K562 (cell line): ENCODE data around the gene SLC30A1. TPM values are rescaled to one million over a fixed set of nuclear protein-coding genes. Genes with fewer than 3 reads are reported as not detected.

Experiments used
- C11orf30 ChIP-seq: fragments of 450-650 bp; IDR thresholded peaks from 2 replicates; pipeline ENCODE4 v1.6.1; 2016; ENCODE audit warnings: low read depth, mild to moderate bottlenecking
- EHMT2 ChIP-seq: fragments of 450-650 bp; IDR thresholded peaks from 2 replicates; pipeline ENCODE4 v1.6.1; 2018; ENCODE audit warnings: antibody characterized with exemption
- ELF2 ChIP-seq: fragments of 250-450 bp; sonication (Bioruptor Pico); IDR thresholded peaks from 2 replicates; pipeline ENCODE4 v1.5.0; 2021; ENCODE audit warnings: mild to moderate bottlenecking
- GATAD2B ChIP-seq: fragments of 450-650 bp; IDR thresholded peaks from 2 replicates; pipeline ENCODE4 v1.6.1; 2017; ENCODE audit warnings: mild to moderate bottlenecking, borderline replicate concordance
- HDAC3 ChIP-seq: fragments of 450-650 bp; IDR thresholded peaks from 2 replicates; pipeline ENCODE4 v1.6.1; 2018; ENCODE audit warnings: borderline replicate concordance, mild to moderate bottlenecking, moderate library complexity; ENCODE audit not compliant: partially characterized antibody
- HDAC8 ChIP-seq: fragments of 450-650 bp; IDR thresholded peaks from 2 replicates; pipeline ENCODE4 v1.6.1; 2016; ENCODE audit warnings: mild to moderate bottlenecking, missing genetic modification characterization, moderate library complexity, missing compliant biosample characterization
- HSF4 ChIP-seq: fragments of 250-450 bp; sonication (Bioruptor Pico); IDR thresholded peaks from 2 replicates; pipeline ENCODE4 v2.1.2; 2022; ENCODE audit warnings: mild to moderate bottlenecking, moderate library complexity, borderline replicate concordance
- L3MBTL2 ChIP-seq: fragments of 450-650 bp; IDR thresholded peaks from 2 replicates; pipeline ENCODE4 v1.6.1; 2016; ENCODE audit warnings: mild to moderate bottlenecking, moderate library complexity
- MTA3 ChIP-seq: fragments of 450-650 bp; formaldehyde crosslinking; IDR thresholded peaks from 2 replicates; pipeline ENCODE4 v1.6.1; 2017; ENCODE audit warnings: mild to moderate bottlenecking, borderline replicate concordance
- NFYB ChIP-seq: IDR thresholded peaks from 2 replicates; pipeline ENCODE4 v1.6.1; 2011; ENCODE audit warnings: mild to moderate bottlenecking, moderate library complexity; ENCODE audit not compliant: insufficient read length; ENCODE audit errors: extremely low read depth
- POLR2AphosphoS2 ChIP-seq: IDR thresholded peaks from 2 replicates; pipeline ENCODE4 v1.6.1; 2012; ENCODE audit warnings: low read length, improper control_type of control experiment
- SAFB ChIP-seq: fragments of 200-400 bp; formaldehyde crosslinking; IDR thresholded peaks from 2 replicates; pipeline ENCODE4 v1.6.1; 2017; ENCODE audit warnings: low read depth, low read length, borderline replicate concordance
- SMAD4 ChIP-seq: fragments of 250-450 bp; sonication (Bioruptor Pico); conservative IDR thresholded peaks from 2 replicates; pipeline ENCODE4 v1.8.0; 2021; ENCODE audit warnings: inconsistent platforms, mild to moderate bottlenecking, moderate library complexity
- SMARCA4 ChIP-seq: fragments of 450-650 bp; IDR thresholded peaks from 2 replicates; pipeline ENCODE4 v1.6.1; 2016
- SMARCB1 ChIP-seq: IDR thresholded peaks from 2 replicates; pipeline ENCODE4 v1.6.1; 2011; ENCODE audit warnings: improper control_type of control experiment, low read depth; ENCODE audit not compliant: insufficient read length
- SNRNP70 ChIP-seq: fragments of 200-400 bp; formaldehyde crosslinking; optimal IDR thresholded peaks from 2 replicates; pipeline ENCODE3; 2017; ENCODE audit warnings: low read depth, low read length
- SRSF3 ChIP-seq: fragments of 200-400 bp; formaldehyde crosslinking; IDR thresholded peaks from 2 replicates; pipeline ENCODE4 v1.6.1; 2016; ENCODE audit warnings: mild to moderate bottlenecking, low read length, moderate library complexity; ENCODE audit not compliant: insufficient read depth
- TAF7 ChIP-seq: fragments of 450-650 bp; IDR thresholded peaks from 2 replicates; pipeline ENCODE4 v1.6.1; 2016; ENCODE audit warnings: missing genetic modification characterization, missing compliant biosample characterization
- ZBED1 ChIP-seq: IDR thresholded peaks from 2 replicates; pipeline ENCODE4 v1.6.1; 2014
- ZNF121 ChIP-seq: sonication (generic); formaldehyde crosslinking; conservative IDR thresholded peaks from 2 replicates; pipeline ENCODE4 v1.8.0; 2022; ENCODE audit warnings: missing genetic modification reagents
- ZNF143 ChIP-seq: sonication (generic); formaldehyde crosslinking; IDR thresholded peaks from 2 replicates; pipeline ENCODE4 v1.9.0; 2022; ENCODE audit warnings: mild to moderate bottlenecking, missing genetic modification reagents
- ZNF695 ChIP-seq: fragments of 450-650 bp; formaldehyde crosslinking; IDR thresholded peaks from 2 replicates; pipeline ENCODE4 v1.4.0; 2020; ENCODE audit warnings: mild to moderate bottlenecking, moderate library complexity
- polyA plus RNA-seq, 8 experiments: library from polyadenylated mRNA; depleted of rRNA in 4 of 8; stranded (reverse) in 5 of 8; unstranded in 3 of 8; fragments of >200 nt; fragmentation: Nextera tagmentation in 2 of 8; fragmentation: Illumina TruSeq in 1 of 8; extraction: Ambion mirVana in 2 of 8; extraction: Trizol in 1 of 8; gene quantifications; 2 replicates each; pipeline versions ENCODE4 v1.2.1 to v1.2.3, GENCODE V29; 2011 to 2014; ENCODE audit warnings: inconsistent platforms in 1 of 8, missing spikeins in 1 of 8
- total RNA-seq, 7 experiments: library from RNA; depleted of rRNA in 6 of 7; stranded (reverse); fragments of >200 nt in 6 of 7; fragmentation: Illumina TruSeq in 2 of 7; extraction: Trizol in 2 of 7; gene quantifications; 2 replicates each; pipeline versions ENCODE4 v1.2.1 to v1.2.3, GENCODE V29; 2011 to 2021; ENCODE audit warnings: low replicate concordance in 1 of 7
- TF ChIP-seq, protein P1 (sequence below): fragments of 450-650 bp; IDR thresholded peaks from 2 replicates; pipeline ENCODE4 v1.6.1; 2018; ENCODE audit warnings: mild to moderate bottlenecking, low read depth; ENCODE audit not compliant: partially characterized antibody
- TF ChIP-seq, protein P2 (sequence below): fragments of 450-650 bp; conservative IDR thresholded peaks from 2 replicates; pipeline ENCODE4 v1.6.1; 2016; ENCODE audit warnings: missing genetic modification characterization, low read depth, mild to moderate bottlenecking, control low read depth, missing compliant biosample characterization
- TF ChIP-seq, protein P3 (sequence below): fragments of 200-400 bp; formaldehyde crosslinking; IDR thresholded peaks from 2 replicates; pipeline ENCODE4 v1.6.1; 2017; ENCODE audit warnings: mild to moderate bottlenecking, low read depth, low read length, moderate library complexity

SLC30A1 gene
- total and polyA plus RNA-seq, 9 of the 15 experiments (the other 6 are each of a cell fraction or from before 2014, with no cell fraction given): 4.1 to 14.4 (median 6.6) TPM

DNA sequence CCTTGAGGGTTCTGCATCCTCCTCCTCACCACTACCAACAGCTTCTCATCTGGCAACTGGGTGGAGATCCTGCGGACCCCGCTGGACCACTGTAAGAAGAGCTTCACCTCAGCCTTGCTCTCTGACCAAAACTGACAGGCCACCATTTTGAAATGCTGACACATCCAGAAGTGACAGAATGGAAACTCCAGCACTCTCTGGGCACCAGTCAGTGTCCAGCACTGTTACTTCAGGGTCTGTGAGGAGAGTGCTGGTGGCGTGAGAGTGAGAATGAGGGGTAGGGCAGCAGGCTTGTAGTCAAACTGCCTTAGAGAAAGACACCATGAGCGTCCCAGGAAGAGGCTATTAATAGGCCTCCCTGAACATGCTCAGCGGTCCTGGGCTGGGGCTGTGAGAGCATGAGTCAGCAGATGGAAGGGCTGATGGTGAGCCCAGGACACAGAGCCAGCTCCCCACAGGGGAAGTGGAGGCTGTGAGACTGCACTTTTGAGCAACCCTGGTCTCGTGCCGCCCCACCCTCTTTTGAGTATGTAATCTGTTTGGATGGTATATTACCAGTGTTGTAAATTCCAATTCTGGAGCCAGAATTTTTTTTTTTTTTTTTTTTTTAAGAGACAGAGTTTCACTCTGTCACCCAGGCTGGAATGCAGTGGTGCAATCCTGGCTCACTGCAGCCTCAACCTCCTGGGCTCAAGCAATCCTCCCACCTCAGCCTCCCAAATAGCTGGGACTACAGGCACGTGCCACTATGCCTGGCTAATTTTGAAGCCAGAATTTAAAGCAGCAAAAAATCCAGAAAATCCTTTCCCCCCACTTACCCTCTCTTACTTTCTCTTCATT, 34.4 kb upstream of the SLC30A1 start (continued):
- TF ChIP-seq HDAC8 (tag) (peak; percentile 91), HSF4 (CRISPR knock-in tag) (0 out of 2 replicates have a peak, but pooled peaks have one; percentile 69), ZBED1 (no peak; the same call in 1 of the 2 replicates), SRSF3 (no peak), MTA3 (peak; percentile 79; the same call in 1 of the 2 replicates), C11orf30 (peak; percentile 99), ZNF143 (CRISPR knock-in tag) (0 out of 2 replicates have a peak, but pooled peaks have one; percentile 30), HDAC3 (peak; percentile 77), ZNF695 (CRISPR knock-in tag) (0 out of 2 replicates have a peak, but pooled peaks have one; percentile 20), GATAD2B (peak; percentile 71; the same call in 1 of the 2 replicates), SMARCA4 (peak; percentile 93), SMARCB1 (peak; percentile 40), NFYB (no peak), SAFB (no peak), SMAD4 (peak; percentile 92), EHMT2 (peak; percentile 91), SNRNP70 (no peak), TAF7 (tag) (peak; percentile 26; the same call in 1 of the 2 replicates), ZNF121 (no peak), L3MBTL2 (peak; percentile 91), POLR2AphosphoS2 (no peak), ELF2 (CRISPR knock-in tag) (peak; percentile 77)
- TF ChIP-seq, protein P1, sequence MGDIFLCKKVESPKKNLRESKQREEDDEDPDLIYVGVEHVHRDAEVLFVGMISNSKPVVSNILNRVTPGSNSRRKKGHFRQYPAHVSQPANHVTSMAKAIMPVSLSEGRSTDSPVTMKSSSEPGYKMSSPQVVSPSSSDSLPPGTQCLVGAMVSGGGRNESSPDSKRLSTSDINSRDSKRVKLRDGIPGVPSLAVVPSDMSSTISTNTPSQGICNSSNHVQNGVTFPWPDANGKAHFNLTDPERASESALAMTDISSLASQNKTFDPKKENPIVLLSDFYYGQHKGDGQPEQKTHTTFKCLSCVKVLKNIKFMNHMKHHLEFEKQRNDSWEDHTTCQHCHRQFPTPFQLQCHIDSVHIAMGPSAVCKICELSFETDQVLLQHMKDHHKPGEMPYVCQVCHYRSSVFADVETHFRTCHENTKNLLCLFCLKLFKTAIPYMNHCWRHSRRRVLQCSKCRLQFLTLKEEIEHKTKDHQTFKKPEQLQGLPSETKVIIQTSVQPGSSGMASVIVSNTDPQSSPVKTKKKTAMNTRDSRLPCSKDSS: no peak
- TF ChIP-seq, protein P2, sequence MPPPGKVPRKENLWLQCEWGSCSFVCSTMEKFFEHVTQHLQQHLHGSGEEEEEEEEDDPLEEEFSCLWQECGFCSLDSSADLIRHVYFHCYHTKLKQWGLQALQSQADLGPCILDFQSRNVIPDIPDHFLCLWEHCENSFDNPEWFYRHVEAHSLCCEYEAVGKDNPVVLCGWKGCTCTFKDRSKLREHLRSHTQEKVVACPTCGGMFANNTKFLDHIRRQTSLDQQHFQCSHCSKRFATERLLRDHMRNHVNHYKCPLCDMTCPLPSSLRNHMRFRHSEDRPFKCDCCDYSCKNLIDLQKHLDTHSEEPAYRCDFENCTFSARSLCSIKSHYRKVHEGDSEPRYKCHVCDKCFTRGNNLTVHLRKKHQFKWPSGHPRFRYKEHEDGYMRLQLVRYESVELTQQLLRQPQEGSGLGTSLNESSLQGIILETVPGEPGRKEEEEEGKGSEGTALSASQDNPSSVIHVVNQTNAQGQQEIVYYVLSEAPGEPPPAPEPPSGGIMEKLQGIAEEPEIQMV: peak; percentile 58; the same call in 1 of the 2 replicates
- TF ChIP-seq, protein P3, sequence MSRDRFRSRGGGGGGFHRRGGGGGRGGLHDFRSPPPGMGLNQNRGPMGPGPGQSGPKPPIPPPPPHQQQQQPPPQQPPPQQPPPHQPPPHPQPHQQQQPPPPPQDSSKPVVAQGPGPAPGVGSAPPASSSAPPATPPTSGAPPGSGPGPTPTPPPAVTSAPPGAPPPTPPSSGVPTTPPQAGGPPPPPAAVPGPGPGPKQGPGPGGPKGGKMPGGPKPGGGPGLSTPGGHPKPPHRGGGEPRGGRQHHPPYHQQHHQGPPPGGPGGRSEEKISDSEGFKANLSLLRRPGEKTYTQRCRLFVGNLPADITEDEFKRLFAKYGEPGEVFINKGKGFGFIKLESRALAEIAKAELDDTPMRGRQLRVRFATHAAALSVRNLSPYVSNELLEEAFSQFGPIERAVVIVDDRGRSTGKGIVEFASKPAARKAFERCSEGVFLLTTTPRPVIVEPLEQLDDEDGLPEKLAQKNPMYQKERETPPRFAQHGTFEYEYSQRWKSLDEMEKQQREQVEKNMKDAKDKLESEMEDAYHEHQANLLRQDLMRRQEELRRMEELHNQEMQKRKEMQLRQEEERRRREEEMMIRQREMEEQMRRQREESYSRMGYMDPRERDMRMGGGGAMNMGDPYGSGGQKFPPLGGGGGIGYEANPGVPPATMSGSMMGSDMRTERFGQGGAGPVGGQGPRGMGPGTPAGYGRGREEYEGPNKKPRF: no peak
